ENCODE data around the gene NR1I2. TPM values are rescaled to one million over a fixed set of nuclear protein-coding genes. Genes with fewer than 3 reads are reported as not detected.
A peak's percentile ranks its signal among the peaks of the same experiment; 100 is the strongest.

Gene NR1I2
- total RNA-seq, 6 experiments from 2014 or later = not detected

DNA sequence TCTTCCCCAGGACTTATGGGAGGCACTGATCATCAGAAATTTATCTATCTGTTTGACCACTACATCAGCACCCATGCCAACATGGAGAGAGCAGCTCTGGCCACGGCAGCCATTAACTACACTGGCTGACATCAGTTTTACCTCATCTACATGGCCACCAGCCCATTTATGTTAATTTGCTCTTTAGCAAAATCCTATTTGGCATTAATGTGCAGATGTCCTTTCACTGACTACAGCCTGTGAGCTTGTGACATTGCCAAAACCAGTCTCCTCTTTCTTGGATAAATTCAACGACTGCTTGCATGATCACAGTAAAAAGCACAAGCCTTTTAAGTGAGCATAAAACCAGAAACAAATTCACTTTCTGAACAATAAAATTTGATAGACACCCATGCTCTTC is 47.5 kb downstream of the NR1I2 start:
- Mint-ChIP-seq H3K4me3 (no peak overlapping the region), H3K36me3 (ENCODE audit: low read depth) (peaks cover 8% of the 10 kb centered on the region), H3K27me3 (ENCODE audit: insufficient read depth) (no peaks in the 10 kb centered on the region; the same call in none of the 2 replicates), H3K9me3 (no peaks in the 10 kb centered on the region), H3K27ac (no peak overlapping the region), H3K4me1 (ENCODE audit: low read depth) (peaks cover 36% of the 10 kb centered on the region)
- TF ChIP-seq, protein P1, sequence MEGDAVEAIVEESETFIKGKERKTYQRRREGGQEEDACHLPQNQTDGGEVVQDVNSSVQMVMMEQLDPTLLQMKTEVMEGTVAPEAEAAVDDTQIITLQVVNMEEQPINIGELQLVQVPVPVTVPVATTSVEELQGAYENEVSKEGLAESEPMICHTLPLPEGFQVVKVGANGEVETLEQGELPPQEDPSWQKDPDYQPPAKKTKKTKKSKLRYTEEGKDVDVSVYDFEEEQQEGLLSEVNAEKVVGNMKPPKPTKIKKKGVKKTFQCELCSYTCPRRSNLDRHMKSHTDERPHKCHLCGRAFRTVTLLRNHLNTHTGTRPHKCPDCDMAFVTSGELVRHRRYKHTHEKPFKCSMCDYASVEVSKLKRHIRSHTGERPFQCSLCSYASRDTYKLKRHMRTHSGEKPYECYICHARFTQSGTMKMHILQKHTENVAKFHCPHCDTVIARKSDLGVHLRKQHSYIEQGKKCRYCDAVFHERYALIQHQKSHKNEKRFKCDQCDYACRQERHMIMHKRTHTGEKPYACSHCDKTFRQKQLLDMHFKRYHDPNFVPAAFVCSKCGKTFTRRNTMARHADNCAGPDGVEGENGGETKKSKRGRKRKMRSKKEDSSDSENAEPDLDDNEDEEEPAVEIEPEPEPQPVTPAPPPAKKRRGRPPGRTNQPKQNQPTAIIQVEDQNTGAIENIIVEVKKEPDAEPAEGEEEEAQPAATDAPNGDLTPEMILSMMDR (IDR thresholded peaks at IDR 0.05) = no peak
- DNase-seq = no peak

DNA sequence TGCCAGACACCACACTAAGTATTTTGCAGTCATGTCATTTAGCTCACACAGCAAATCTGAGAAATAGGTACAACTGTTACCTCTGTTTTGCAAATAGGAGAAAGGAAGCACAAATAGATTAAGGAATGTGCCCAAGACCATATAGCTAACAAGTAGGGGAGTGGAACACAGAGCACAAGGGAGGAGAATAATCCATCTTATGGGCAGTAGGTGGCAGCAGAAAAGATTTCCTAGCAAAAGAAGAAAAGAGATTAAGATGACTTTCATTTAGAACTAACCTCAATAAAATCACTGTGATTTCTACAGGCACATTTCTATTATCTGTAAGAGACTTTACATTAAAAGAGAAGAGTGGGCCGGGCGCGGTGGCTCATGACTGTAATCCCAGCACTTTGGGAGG is 49.1 kb downstream of the NR1I2 start:
- no peak overlapping the region for H3K4me3 Mint-ChIP-seq
- no peaks in the 10 kb centered on the region for H3K9me3 Mint-ChIP-seq
- H3K27ac Mint-ChIP-seq = peak overlapping the region; percentile 58
- TF ChIP-seq, protein P1 (IDR thresholded peaks at IDR 0.05) = peak; percentile 62
- DNase-seq = peak; percentile 17
- peaks cover 7% of the 10 kb centered on the region for H3K36me3 Mint-ChIP-seq (ENCODE audit: low read depth)
- H3K27me3 Mint-ChIP-seq (ENCODE audit: insufficient read depth) = no peaks in the 10 kb centered on the region; the same call in none of the 2 replicates
- H3K4me1 Mint-ChIP-seq (ENCODE audit: low read depth) = peaks cover 36% of the 10 kb centered on the region

DNA sequence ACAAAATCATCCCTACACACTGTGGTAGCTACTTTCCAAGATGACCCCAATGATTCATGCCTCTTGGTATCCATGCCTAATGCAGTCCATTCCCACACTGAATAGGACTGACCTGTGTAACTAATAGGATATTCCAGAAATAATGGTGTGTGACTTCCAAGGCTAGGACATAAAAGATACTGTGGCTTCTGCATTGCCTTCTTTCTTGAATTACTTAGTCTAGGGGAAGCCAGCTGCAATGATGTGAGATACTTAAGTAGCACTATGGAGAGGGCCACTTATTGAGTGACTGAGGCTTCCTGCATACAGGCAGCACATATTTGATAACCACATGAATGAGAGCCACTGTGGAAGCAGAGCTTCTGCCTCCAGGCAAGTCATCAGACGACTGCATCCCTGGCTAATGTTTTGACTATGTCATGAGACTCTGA is 50.1 kb downstream of the NR1I2 start:
- no peaks in the 10 kb centered on the region; the same call in none of the 2 replicates for H3K27me3 Mint-ChIP-seq (ENCODE audit: insufficient read depth)
- peak overlapping the region; percentile 58 for H3K27ac Mint-ChIP-seq
- TF ChIP-seq, protein P1 (IDR thresholded peaks at IDR 0.05) = no peak
- 0 out of 2 replicates have a peak, but pooled peaks cover 5% of the 10 kb centered on the region for H3K36me3 Mint-ChIP-seq (ENCODE audit: low read depth)
- H3K4me1 Mint-ChIP-seq (ENCODE audit: low read depth) = peaks cover 36% of the 10 kb centered on the region
- H3K9me3 Mint-ChIP-seq = no peaks in the 10 kb centered on the region
- H3K4me3 Mint-ChIP-seq = peak overlapping the region; percentile 18
- peak; percentile 85 for DNase-seq

DNA sequence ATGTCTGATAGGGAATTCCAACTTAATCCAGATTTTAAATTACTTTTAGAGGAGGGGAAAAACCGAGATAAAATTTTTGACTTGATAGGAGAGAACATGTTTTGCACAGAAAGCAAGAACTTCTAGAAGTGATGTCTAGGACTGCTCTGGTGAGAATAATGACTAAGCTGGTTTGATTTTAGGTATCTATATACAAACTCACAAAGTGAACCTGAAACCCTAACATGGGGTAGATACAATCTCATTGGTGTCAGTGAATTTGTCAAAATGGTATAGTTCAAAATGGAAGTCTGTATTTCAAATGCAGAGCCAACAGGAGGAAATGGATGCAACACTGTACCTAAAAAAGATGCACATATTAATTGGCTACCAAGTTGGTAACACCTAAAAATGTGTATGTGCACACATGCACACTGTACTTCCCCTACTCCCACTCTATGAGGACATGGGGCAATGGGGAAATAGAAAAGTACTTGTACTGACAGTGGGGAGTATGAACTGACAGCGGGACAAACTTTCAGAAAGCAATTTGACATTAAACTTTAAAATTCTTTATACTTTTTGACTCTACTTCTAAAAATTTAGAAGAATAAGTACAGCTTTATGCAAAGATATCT is 53.0 kb downstream of the NR1I2 start:
- no peak overlapping the region for H3K4me3 Mint-ChIP-seq
- H3K4me1 Mint-ChIP-seq (ENCODE audit: low read depth) = peaks cover 36% of the 10 kb centered on the region
- no peak for DNase-seq
- H3K27me3 Mint-ChIP-seq (ENCODE audit: insufficient read depth) = no peaks in the 10 kb centered on the region; the same call in 1 of the 2 replicates
- TF ChIP-seq, protein P1 (IDR thresholded peaks at IDR 0.05) = no peak
- 0 out of 2 replicates have a peak, but pooled peaks cover 5% of the 10 kb centered on the region for H3K36me3 Mint-ChIP-seq (ENCODE audit: low read depth)
- no peaks in the 10 kb centered on the region for H3K9me3 Mint-ChIP-seq
- H3K27ac Mint-ChIP-seq = no peak overlapping the region

DNA sequence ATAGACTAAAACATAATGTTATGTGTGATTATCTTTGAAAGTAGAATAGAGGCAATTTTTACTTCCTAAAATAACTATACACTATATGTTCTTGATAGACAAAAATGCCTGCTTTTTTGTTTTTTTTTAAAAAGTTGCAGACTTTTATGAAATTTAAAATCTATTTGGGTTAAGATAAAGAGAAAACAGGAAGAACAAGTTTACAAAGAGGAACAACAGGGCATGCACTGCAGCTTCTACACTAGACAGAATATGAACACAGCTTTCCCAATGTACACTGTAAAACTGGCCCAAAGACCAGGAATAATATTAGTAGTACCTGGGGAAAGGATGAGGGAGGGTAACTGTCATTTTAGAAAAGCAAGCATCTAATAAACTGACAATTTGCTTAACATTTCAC is 53.7 kb downstream of the NR1I2 start:
- peaks cover 35% of the 10 kb centered on the region for H3K4me1 Mint-ChIP-seq (ENCODE audit: low read depth)
- H3K27me3 Mint-ChIP-seq (ENCODE audit: insufficient read depth) = no peaks in the 10 kb centered on the region; the same call in 1 of the 2 replicates
- no peak for DNase-seq
- H3K9me3 Mint-ChIP-seq = no peaks in the 10 kb centered on the region
- no peak overlapping the region for H3K27ac Mint-ChIP-seq
- no peak overlapping the region for H3K4me3 Mint-ChIP-seq
- TF ChIP-seq, protein P1 (IDR thresholded peaks at IDR 0.05) = no peak
- 0 out of 2 replicates have a peak, but pooled peaks cover 5% of the 10 kb centered on the region for H3K36me3 Mint-ChIP-seq (ENCODE audit: low read depth)

Data from HFFc6 (cell line).